ENCODE results near the gene GRM8.

DNA sequence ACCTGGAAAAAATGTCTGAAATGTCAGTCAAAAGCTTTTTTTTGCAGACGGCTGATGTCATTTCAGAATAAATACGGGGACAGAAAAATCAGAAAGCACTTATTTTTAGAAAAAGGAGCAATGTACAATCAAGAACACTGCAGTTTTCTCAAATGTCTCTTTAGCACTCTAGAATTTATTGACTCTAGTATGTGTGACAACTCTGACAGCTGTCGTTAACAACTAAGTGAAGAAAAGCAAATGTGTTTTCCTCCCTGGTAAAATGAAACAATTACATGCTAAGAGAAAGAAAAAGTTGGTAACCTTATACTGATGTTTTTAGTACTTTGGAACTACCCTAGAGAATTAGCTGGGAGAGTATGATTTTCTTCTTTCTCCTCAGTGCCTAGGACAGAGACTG is 497.4 kb downstream of the GRM8 start:
- TF ChIP-seq, protein P1, sequence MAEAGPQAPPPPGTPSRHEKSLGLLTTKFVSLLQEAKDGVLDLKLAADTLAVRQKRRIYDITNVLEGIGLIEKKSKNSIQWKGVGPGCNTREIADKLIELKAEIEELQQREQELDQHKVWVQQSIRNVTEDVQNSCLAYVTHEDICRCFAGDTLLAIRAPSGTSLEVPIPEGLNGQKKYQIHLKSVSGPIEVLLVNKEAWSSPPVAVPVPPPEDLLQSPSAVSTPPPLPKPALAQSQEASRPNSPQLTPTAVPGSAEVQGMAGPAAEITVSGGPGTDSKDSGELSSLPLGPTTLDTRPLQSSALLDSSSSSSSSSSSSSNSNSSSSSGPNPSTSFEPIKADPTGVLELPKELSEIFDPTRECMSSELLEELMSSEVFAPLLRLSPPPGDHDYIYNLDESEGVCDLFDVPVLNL (IDR thresholded peaks at IDR 0.05; ENCODE audit: low read depth, low read length) = no peak
- TF ChIP-seq POLR2AphosphoS5 (IDR thresholded peaks at IDR 0.05; ENCODE audit: low read length) (no peak), ASH2L (IDR thresholded peaks at IDR 0.05; ENCODE audit: borderline replicate concordance, low read depth) (no peak), TAF1 (IDR thresholded peaks at IDR 0.05; ENCODE audit: borderline replicate concordance, low read depth, low read length) (no peak)

Measured in GM12878 (cell line).